NT2/D1 (cell line): ENCODE results near the gene TBC1D16.

Experiments used
- SUZ12 ChIP-seq: IDR thresholded peaks from 2 replicates; pipeline ENCODE4 v1.6.1; 2011; ENCODE audit not compliant: insufficient read length, insufficient read depth; ENCODE audit errors: extremely low read depth
- YY1 ChIP-seq: IDR thresholded peaks from 2 replicates; pipeline ENCODE4 v1.6.1; 2011; ENCODE audit not compliant: insufficient read length, insufficient read depth

- TF ChIP-seq YY1 (no peak), SUZ12 (no peak)
These were observed 30.0 kb downstream of the TBC1D16 start for GRCh38 chr17:80005360-80006338.
